CD14-positive monocyte (primary cell): Measurements from ENCODE around the gene ARHGAP12. TPM values are rescaled to one million over a fixed set of nuclear protein-coding genes. Genes with fewer than 3 reads are reported as not detected.
A peak's percentile ranks its signal among the peaks of the same experiment; 100 is the strongest.

Experiments
- DNase-seq, 3 donors: peaks; one replicate each; pipeline ENCODE4 v3.0.0-alpha.2; 2011 to 2022
- H2AFZ ChIP-seq: 2 replicates; pipeline ENCODE4 v1.6.0; 2012; ENCODE audit warnings: mild to moderate bottlenecking, low read depth, low read length, inconsistent platforms; ENCODE audit not compliant: insufficient read depth, poor library complexity, severe bottlenecking
- H3K27ac ChIP-seq, 2 donors: 1 replicate in 1 of 2; 2 replicates in 1 of 2; pipeline ENCODE4 v1.5.1; 2012 to 2013; ENCODE audit warnings: low read length in 2 of 2, control low read depth in 1 of 2, inconsistent platforms in 1 of 2, low read depth in 1 of 2, mild to moderate bottlenecking in 1 of 2
- H3K27me3 ChIP-seq, 2 donors: one replicate each; pipeline versions ENCODE4 v1.6.0 to v1.6.1; 2011 to 2013; ENCODE audit warnings: low read length in 2 of 2; ENCODE audit not compliant: control insufficient read depth in 2 of 2, insufficient read depth in 2 of 2
- H3K36me3 ChIP-seq, 2 donors: replicated peaks in 1 of 2; 1 replicate in 1 of 2; 2 replicates in 1 of 2; pipeline versions ENCODE4 v1.5.1 to v1.6.1; 2012 to 2013; ENCODE audit warnings: low read length in 2 of 2, control low read depth in 1 of 2, inconsistent platforms in 1 of 2, mild to moderate bottlenecking in 1 of 2; ENCODE audit not compliant: insufficient read depth in 2 of 2, control insufficient read depth in 1 of 2
- H3K4me1 ChIP-seq, 2 donors: 1 replicate in 1 of 2; 2 replicates in 1 of 2; pipeline versions ENCODE4 v1.5.1 to v1.6.1; 2012 to 2013; ENCODE audit warnings: low read length in 2 of 2, control low read depth in 1 of 2, inconsistent platforms in 1 of 2, mild to moderate bottlenecking in 1 of 2, moderate library complexity in 1 of 2; ENCODE audit not compliant: insufficient read depth in 2 of 2, control insufficient read depth in 1 of 2
- H3K4me2 ChIP-seq: replicated peaks from 2 replicates; pipeline ENCODE3; 2012; ENCODE audit warnings: low read length, moderate library complexity, mild to moderate bottlenecking; ENCODE audit not compliant: poor library complexity, severe bottlenecking; ENCODE audit errors: extremely low read depth
- H3K4me3 ChIP-seq, 3 experiments: fragments of 200-600 bp in 1 of 3; sonication (generic) in 1 of 3; replicated peaks in 1 of 3; 1 replicate in 2 of 3; 2 replicates in 1 of 3; pipeline ENCODE4 v1.5.1; 2011 to 2013; ENCODE audit warnings: low read length in 3 of 3, mild to moderate bottlenecking in 3 of 3, control low read depth in 2 of 3, low read depth in 2 of 3, inconsistent platforms in 1 of 3, moderate library complexity in 1 of 3
- H3K79me2 ChIP-seq: 2 replicates; pipeline ENCODE4 v1.6.0; 2012; ENCODE audit warnings: mild to moderate bottlenecking, control low read depth, inconsistent platforms, low read length, moderate library complexity; ENCODE audit not compliant: insufficient read depth
- H3K9ac ChIP-seq: 2 replicates; pipeline ENCODE4 v1.6.0; 2017; ENCODE audit warnings: low read length, mild to moderate bottlenecking; ENCODE audit not compliant: insufficient read depth, poor library complexity, severe bottlenecking
- H3K9me3 ChIP-seq, 2 donors: replicated peaks in 1 of 2; 1 replicate in 1 of 2; 2 replicates in 1 of 2; pipeline versions ENCODE4 v1.5.1 to v1.6.1; 2012 to 2013; ENCODE audit warnings: low read length in 2 of 2, control low read depth in 1 of 2; ENCODE audit not compliant: control insufficient read depth in 1 of 2, insufficient read depth in 1 of 2
- H4K20me1 ChIP-seq: 2 replicates; pipeline ENCODE4 v1.6.0; 2012; ENCODE audit warnings: mild to moderate bottlenecking, low read length, control low read depth, moderate library complexity; ENCODE audit not compliant: insufficient read depth
- H3K27ac Mint-ChIP-seq, 7 donors: one replicate each; pipeline ENCODE4 v1.8.0; 2020; ENCODE audit warnings: mild to moderate bottlenecking in 7 of 7, mixed read lengths in 7 of 7, moderate library complexity in 6 of 7, inconsistent platforms in 2 of 7
- H3K27me3 Mint-ChIP-seq, 3 donors: one replicate each; pipeline ENCODE4 v1.8.0; 2021 to 2022; ENCODE audit warnings: low read depth in 3 of 3, mild to moderate bottlenecking in 3 of 3, mixed read lengths in 3 of 3, moderate library complexity in 3 of 3, inconsistent platforms in 1 of 3
- H3K36me3 Mint-ChIP-seq, 2 donors: one replicate each; pipeline ENCODE4 v1.8.0; 2020; ENCODE audit warnings: mixed read lengths in 2 of 2, inconsistent platforms in 1 of 2, mild to moderate bottlenecking in 1 of 2
- H3K4me1 Mint-ChIP-seq: one replicate; pipeline ENCODE4 v1.8.0; 2020; ENCODE audit warnings: mild to moderate bottlenecking, mixed read lengths
- H3K4me3 Mint-ChIP-seq, 2 donors: one replicate each; pipeline ENCODE4 v1.8.0; 2020; ENCODE audit warnings: mild to moderate bottlenecking in 2 of 2, mixed read lengths in 2 of 2, moderate library complexity in 1 of 2
- H3K9me3 Mint-ChIP-seq, 7 donors: one replicate each; pipeline ENCODE4 v1.8.0; 2020 to 2022; ENCODE audit warnings: mixed read lengths in 7 of 7, mild to moderate bottlenecking in 6 of 7, moderate library complexity in 6 of 7, inconsistent platforms in 2 of 7
- WGBS: methylation state at CpG from one replicate; pipeline ENCODE4 v1.1.5; 2013; ENCODE audit warnings: missing lambda C conversion rate; ENCODE audit not compliant: insufficient coverage; 5-methylcytosine and 5-hydroxymethylcytosine counted together
- intact Hi-C, 2 donors: fragments of 100-400 bp; cut with micrococcal nuclease; formaldehyde crosslinking; loops; one replicate each; pipeline versions ENCODE4 v1.15.0 to v1.15.1; 2023
- polyA plus RNA-seq, 3 donors: library from polyadenylated mRNA; depleted of rRNA in 1 of 3; unstranded in 2 of 3; stranded (reverse) in 1 of 3; fragments of 300-500 nt in 2 of 3; fragments of >200 nt in 1 of 3; fragmentation: Illumina TruSeq in 2 of 3; gene quantifications; 1 replicate in 2 of 3; 2 replicates in 1 of 3; pipeline ENCODE4 v1.2.3, GENCODE V29; 2012 to 2021
- TF ChIP-seq, protein P1 (sequence below): fragments of 200-600 bp; IDR thresholded peaks from one replicate; pipeline ENCODE4 v1.8.0; 2022; ENCODE audit warnings: antibody characterized with exemption, mild to moderate bottlenecking

The ARHGAP12 gene
- polyA plus RNA-seq, 3 donors, result 3.2 to 15.5 (median 4.7) TPM

DNA sequence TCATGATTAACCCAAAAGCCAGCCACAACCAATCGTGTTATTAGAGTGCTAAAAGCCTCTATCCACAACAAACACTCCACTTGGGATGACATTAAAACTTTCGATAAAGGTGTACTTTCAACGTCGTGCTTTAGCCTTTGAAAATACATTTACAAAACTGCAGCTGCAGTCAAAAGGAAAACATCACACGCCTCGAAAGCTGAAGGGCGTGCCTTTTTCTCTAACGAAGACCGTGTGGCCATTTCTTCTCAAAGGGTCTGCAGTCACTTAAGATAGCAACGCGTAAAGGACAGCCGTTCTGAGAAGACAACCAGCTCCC lies 1.1 kb downstream of the ARHGAP12 start:
- H3K36me3 Mint-ChIP-seq, result no peaks in the 10 kb centered on the region
- H3K27ac Mint-ChIP-seq, result peak overlapping the region in 6 of 7 donors; percentile 40 to 88 (median 70)
- Histone ChIP-seq H2AFZ (peak overlapping the region; percentile 94), H3K36me3 (no peaks in the 10 kb centered on the region), H3K4me2 (peak overlapping the region; percentile 96), H3K9me3 (no peaks in the 10 kb centered on the region), H4K20me1 (peaks cover 54% of the 10 kb centered on the region), H3K4me3 (peak overlapping the region; percentile 82 to 94 (median 92)), H3K27me3 (no peaks in the 10 kb centered on the region), H3K4me1 (peaks cover 28 to 38% of the 10 kb centered on the region in 2 donors), H3K27ac (peak overlapping the region in 1 of 2 donors; percentile 90), H3K9ac (peak overlapping the region; percentile 81), H3K79me2 (peaks cover 60% of the 10 kb centered on the region)
- peak overlapping the region; percentile 91 to 92 for H3K4me3 Mint-ChIP-seq
- TF ChIP-seq, protein P1, sequence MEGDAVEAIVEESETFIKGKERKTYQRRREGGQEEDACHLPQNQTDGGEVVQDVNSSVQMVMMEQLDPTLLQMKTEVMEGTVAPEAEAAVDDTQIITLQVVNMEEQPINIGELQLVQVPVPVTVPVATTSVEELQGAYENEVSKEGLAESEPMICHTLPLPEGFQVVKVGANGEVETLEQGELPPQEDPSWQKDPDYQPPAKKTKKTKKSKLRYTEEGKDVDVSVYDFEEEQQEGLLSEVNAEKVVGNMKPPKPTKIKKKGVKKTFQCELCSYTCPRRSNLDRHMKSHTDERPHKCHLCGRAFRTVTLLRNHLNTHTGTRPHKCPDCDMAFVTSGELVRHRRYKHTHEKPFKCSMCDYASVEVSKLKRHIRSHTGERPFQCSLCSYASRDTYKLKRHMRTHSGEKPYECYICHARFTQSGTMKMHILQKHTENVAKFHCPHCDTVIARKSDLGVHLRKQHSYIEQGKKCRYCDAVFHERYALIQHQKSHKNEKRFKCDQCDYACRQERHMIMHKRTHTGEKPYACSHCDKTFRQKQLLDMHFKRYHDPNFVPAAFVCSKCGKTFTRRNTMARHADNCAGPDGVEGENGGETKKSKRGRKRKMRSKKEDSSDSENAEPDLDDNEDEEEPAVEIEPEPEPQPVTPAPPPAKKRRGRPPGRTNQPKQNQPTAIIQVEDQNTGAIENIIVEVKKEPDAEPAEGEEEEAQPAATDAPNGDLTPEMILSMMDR, result no peak
- intact Hi-C loops, result loop anchor here (5.0 kb wide), 3 partner anchors 35 to 80 kb away; no protein-coding TSS in a partner anchor
- peaks cover 0 to 2% (median 0%) of the 10 kb centered on the region in 7 donors for H3K9me3 Mint-ChIP-seq
- no peak for DNase-seq
- WGBS, result 0% methylated on average over 11 of the region's 12 CpGs
- H3K4me1 Mint-ChIP-seq, result peaks cover 35% of the 10 kb centered on the region
- H3K27me3 Mint-ChIP-seq, result peaks cover 0 to 8% (median 4%) of the 10 kb centered on the region in 3 donors

DNA sequence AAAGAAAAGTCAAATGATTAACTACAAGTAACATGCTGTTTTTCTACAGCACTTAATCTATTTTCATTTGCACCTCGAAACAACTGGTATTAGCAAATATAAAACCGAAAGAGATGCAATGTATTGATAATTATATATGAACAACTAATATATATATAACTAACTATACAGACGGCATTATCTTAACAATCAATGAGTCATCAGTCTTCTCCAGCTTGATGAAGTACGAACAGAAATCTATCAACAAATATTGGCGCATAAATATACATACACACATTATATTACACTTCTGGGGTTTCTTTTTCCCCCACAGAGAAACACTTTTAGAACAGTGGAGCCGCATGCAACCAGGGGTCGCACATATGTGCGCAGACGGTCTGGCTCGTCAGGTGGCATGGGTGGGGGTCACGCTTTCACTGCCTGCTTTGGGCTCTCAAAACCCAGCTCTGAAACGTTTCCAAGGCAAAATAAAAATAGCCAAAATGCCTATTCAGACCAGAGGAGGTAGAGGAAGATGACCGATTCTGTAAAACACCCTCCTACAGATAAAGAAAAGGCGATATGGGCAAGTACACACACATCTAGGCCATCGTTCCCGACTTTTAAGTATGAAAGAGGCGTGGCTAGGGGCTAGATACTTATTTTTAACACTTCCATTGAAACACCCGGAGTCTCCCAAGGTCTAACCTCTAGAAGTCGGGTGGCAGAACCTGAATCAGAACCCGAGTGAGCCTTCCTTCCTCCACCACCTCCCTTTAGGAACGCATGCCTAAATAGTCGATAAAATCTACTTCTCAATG lies 1.7 kb downstream of the ARHGAP12 start:
- peaks cover 37% of the 10 kb centered on the region for H3K4me1 Mint-ChIP-seq
- peaks cover 66% of the 10 kb centered on the region for H3K79me2 ChIP-seq

More for the DNA sequence above, 1.7 kb downstream of the ARHGAP12 start:
- H3K9me3 Mint-ChIP-seq, result peaks cover 0 to 2% (median 0%) of the 10 kb centered on the region in 7 donors
- H3K36me3 Mint-ChIP-seq, result no peaks in the 10 kb centered on the region
- H3K4me3 ChIP-seq, result peak overlapping the region; percentile 82 to 94 (median 92)
- peak overlapping the region; percentile 94 for H2AFZ ChIP-seq
- H4K20me1 ChIP-seq, result peaks cover 60% of the 10 kb centered on the region
- no peak overlapping the region for H3K9ac ChIP-seq
- H3K4me2 ChIP-seq, result peak overlapping the region; percentile 96
- DNase-seq, result no peak
- TF ChIP-seq, protein P1, result no peak
- peaks cover 0 to 10% (median 4%) of the 10 kb centered on the region in 3 donors for H3K27me3 Mint-ChIP-seq
- peak overlapping the region; percentile 91 to 92 for H3K4me3 Mint-ChIP-seq
- WGBS, result 56% methylated on average over 15 of the region's 22 CpGs
- H3K4me1 ChIP-seq, result peaks cover 28 to 38% of the 10 kb centered on the region in 2 donors
- H3K27me3 ChIP-seq, result no peaks in the 10 kb centered on the region
- no peaks in the 10 kb centered on the region for H3K9me3 ChIP-seq
- peak overlapping the region in 2 of 7 donors; percentile 21 to 56 for H3K27ac Mint-ChIP-seq
- intact Hi-C loops, result loop anchor here (5.0 kb wide), 3 partner anchors 35 to 80 kb away; no protein-coding TSS in a partner anchor
- H3K36me3 ChIP-seq, result no peaks in the 10 kb centered on the region
- H3K27ac ChIP-seq, result peak overlapping the region in 1 of 2 donors; percentile 90
